WERI-Rb-1 (cell line): ENCODE data around the gene TMEM161B.
A peak's percentile ranks its signal among the peaks of the same experiment; 100 is the strongest.
"Not testable (repeated sequence)": the region's sequence is repeated elsewhere in the genome, so short reads cannot be mapped to it uniquely, and the experiment has no call there.

Experiments
- DNase-seq: peaks from one replicate; pipeline ENCODE4 v3.0.0-alpha.2; 2020
- H3K27ac ChIP-seq: fragments of 250-450 bp; sonication (Bioruptor Pico); 2 replicates; pipeline ENCODE4 v1.5.1; 2020; ENCODE audit warnings: mild to moderate bottlenecking, moderate library complexity
- H3K27me3 ChIP-seq: fragments of 250-450 bp; sonication (Bioruptor Pico); 2 replicates; pipeline ENCODE4 v1.5.1; 2021; ENCODE audit warnings: mild to moderate bottlenecking, low read depth, moderate library complexity; ENCODE audit not compliant: insufficient read depth, severe bottlenecking
- H3K36me3 ChIP-seq: fragments of 250-450 bp; sonication (Bioruptor Pico); 2 replicates; pipeline ENCODE4 v1.5.1; 2020; ENCODE audit warnings: mild to moderate bottlenecking, moderate library complexity
- H3K4me3 ChIP-seq: 2 replicates; pipeline ENCODE4 v1.5.1; 2011; ENCODE audit warnings: low read depth, mild to moderate bottlenecking, control low read depth, low read length
- H3K9me3 ChIP-seq: fragments of 250-450 bp; sonication (Bioruptor Pico); 2 replicates; pipeline ENCODE4 v1.5.1; 2021; ENCODE audit warnings: mild to moderate bottlenecking, moderate library complexity; ENCODE audit not compliant: severe bottlenecking
- CTCF ChIP-seq: IDR thresholded peaks from 2 replicates; pipeline ENCODE4 v1.5.1; 2011; ENCODE audit warnings: low read depth, mild to moderate bottlenecking, control low read depth, inconsistent platforms, low read length

TMEM161B gene

DNA sequence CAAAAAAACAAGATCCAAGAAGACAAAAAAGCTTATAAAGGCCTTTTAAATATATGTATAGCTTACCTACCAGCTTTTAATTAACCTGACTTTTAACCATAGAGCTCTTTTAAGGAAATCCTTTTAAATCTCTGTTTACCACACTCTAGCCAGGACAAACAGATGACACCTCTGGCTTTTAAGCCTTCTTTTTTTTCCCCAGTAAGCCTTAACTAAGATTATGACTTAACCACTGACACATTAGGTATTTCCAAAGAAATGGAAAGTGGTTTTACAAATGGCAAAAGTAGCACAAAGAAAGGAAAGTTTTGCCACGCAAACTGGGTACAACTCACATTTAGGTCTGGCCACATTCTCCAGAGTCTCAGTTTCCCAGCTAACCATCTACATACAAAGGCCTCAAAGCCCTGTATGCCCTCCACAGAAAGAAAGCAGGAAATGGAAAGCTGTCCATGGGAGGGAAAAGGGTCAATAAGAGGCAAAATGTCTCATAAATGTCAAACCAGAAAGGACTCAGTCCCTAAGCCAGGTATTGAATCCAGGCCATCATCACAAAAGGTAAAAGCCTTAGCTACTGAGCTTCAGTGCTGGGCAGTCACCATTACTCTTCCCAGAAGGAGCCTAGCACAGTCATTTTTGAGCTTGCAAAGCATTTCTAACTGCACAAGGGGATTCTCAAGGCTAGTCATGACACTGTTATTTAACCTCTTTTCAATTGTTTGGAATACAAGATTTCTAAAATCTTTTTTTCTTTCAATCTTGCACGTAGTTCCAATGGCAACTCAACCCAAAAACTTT, 19.7 kb downstream of the TMEM161B start:
- TF ChIP-seq CTCF: no peak
- Histone ChIP-seq H3K27me3 (no peaks in the 10 kb centered on the region), H3K4me3 (no peak overlapping the region), H3K27ac (no peak overlapping the region), H3K9me3 (no peaks in the 10 kb centered on the region), H3K36me3 (no peaks in the 10 kb centered on the region)
- DNase-seq: no peak

- Histone ChIP-seq H3K4me3 (no peak overlapping the region), H3K9me3 (no peaks in the 10 kb centered on the region), H3K36me3 (no peaks in the 10 kb centered on the region), H3K27me3 (no peaks in the 10 kb centered on the region), H3K27ac (no peak overlapping the region)
- TF ChIP-seq CTCF: no peak
- DNase-seq: no peak
Observed at GRCh38 chr5:88248094-88248493, 20.6 kb downstream of the TMEM161B start.

DNA sequence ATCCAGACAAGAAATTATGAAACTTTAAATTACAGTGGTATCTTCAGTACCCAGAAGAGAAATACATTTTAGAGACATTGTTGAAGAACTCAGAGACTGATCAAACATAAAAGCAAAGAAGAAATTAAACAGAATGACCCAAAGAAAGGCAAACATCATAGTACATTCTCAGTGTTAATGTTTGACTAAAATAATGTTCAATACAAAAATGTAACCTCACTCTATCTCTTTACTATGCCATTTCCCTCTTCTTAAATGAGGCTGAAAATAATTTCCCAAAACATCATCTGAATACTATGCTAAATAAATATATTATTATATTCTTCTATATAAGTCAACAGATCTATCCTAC, 22.8 kb downstream of the TMEM161B start:
- Histone ChIP-seq H3K36me3 (no peaks in the 10 kb centered on the region), H3K9me3 (no peaks in the 10 kb centered on the region), H3K27ac (no peak overlapping the region), H3K27me3 (no peaks in the 10 kb centered on the region), H3K4me3 (no peak overlapping the region)
- no peak for DNase-seq
- TF ChIP-seq CTCF: no peak

DNA sequence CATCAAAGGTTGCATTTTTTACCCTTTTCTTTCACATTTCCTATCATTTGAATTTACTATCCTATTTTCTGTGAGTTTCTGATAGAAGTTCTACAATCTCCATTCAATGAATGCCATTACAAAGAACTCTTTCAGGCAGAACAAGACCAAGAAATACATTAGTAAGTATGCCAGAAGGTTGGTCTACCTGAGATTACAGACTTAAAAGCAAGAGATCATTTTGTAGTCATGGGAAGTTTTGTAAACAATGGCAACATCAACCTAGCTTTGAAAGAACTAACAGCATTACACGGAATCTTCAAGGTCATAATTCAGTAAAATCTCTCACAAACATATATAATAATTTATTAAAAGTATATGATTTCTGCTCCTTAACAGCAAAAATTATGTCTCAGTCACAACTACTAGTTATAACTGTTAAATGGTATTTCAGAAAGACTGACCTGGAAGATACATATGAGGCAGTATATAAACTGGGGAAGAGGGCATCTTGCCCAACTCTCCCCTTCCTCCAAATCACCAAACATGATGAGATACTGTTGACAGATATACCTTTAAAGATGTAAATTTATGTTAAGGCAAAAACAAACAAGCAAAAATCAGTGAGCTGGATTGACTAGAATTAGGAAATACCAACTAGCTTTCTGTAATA, 23.3 kb downstream of the TMEM161B start:
- Histone ChIP-seq H3K4me3 (no peak overlapping the region), H3K27ac (no peak overlapping the region), H3K9me3 (no peaks in the 10 kb centered on the region), H3K36me3 (no peaks in the 10 kb centered on the region), H3K27me3 (no peaks in the 10 kb centered on the region)
- TF ChIP-seq CTCF: no peak
- no peak for DNase-seq

GRCh38 chr5:88244686-88245085, 24.0 kb downstream of the TMEM161B start:
- H3K27me3 ChIP-seq: no peaks in the 10 kb centered on the region
- H3K9me3 ChIP-seq: no peaks in the 10 kb centered on the region
- H3K36me3 ChIP-seq: peaks cover 4% of the 10 kb centered on the region; the same call in 1 of the 2 replicates
- no peak for TF ChIP-seq CTCF
- no peak overlapping the region for H3K27ac ChIP-seq
- DNase-seq: no peak
- no peak overlapping the region for H3K4me3 ChIP-seq

DNA sequence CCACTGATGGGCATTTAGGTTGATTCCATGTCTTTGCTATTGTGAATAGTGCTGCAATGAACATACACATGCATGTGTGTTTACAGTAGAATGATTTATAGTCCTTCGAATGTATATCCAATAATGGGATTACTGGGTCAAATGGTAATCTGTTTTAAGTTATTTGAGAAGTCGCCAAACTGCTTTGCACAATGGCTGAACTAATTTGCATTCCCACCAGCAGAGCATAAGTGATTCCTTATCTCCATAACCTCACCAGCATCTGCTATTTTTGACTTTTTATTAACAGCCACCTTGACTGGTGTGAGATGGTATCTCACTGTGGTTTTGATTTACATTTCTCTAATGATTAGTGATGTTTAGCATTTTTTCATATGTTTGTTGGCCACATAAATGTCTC, 25.2 kb downstream of the TMEM161B start:
- not testable (repeated sequence) for H3K36me3 ChIP-seq, H3K4me3 ChIP-seq, H3K27ac ChIP-seq, H3K27me3 ChIP-seq, H3K9me3 ChIP-seq
- DNase-seq: peak; percentile 18
